Activated naive CD8-positive, alpha-beta T cell (primary cell): ENCODE data around the gene GPR148.
"Not testable (repeated sequence)": the region's sequence is repeated elsewhere in the genome, so short reads cannot be mapped to it uniquely, and the experiment has no call there.

Experiments used
- H3K27ac Mint-ChIP-seq: one replicate; pipeline ENCODE4 v1.8.0; 2021; ENCODE audit warnings: mixed read lengths
- H3K27me3 Mint-ChIP-seq: one replicate; pipeline ENCODE4 v1.8.0; 2021; ENCODE audit warnings: mixed read lengths
- H3K36me3 Mint-ChIP-seq: one replicate; pipeline ENCODE4 v1.8.0; 2021; ENCODE audit warnings: mixed read lengths
- H3K4me1 Mint-ChIP-seq: one replicate; pipeline ENCODE4 v1.8.0; 2021; ENCODE audit warnings: low read depth, mixed read lengths
- H3K4me3 Mint-ChIP-seq: one replicate; pipeline ENCODE4 v1.8.0; 2021; ENCODE audit warnings: mild to moderate bottlenecking, mixed read lengths
- H3K9me3 Mint-ChIP-seq: one replicate; pipeline ENCODE4 v1.8.0; 2021; ENCODE audit warnings: low read depth, mixed read lengths

GPR148 gene, protein sequence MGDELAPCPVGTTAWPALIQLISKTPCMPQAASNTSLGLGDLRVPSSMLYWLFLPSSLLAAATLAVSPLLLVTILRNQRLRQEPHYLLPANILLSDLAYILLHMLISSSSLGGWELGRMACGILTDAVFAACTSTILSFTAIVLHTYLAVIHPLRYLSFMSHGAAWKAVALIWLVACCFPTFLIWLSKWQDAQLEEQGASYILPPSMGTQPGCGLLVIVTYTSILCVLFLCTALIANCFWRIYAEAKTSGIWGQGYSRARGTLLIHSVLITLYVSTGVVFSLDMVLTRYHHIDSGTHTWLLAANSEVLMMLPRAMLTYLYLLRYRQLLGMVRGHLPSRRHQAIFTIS

GRCh38 chr2:130728549-130729316 is at the start of gene GPR148:
GPR148 (plus strand) TSS chr2:130729070; CDS start chr2:130729152, 82 bp downstream.
- Mint-ChIP-seq H3K9me3 (no peaks in the 10 kb centered on the region), H3K27ac (no peak within 1 kb of the TSS)

DNA sequence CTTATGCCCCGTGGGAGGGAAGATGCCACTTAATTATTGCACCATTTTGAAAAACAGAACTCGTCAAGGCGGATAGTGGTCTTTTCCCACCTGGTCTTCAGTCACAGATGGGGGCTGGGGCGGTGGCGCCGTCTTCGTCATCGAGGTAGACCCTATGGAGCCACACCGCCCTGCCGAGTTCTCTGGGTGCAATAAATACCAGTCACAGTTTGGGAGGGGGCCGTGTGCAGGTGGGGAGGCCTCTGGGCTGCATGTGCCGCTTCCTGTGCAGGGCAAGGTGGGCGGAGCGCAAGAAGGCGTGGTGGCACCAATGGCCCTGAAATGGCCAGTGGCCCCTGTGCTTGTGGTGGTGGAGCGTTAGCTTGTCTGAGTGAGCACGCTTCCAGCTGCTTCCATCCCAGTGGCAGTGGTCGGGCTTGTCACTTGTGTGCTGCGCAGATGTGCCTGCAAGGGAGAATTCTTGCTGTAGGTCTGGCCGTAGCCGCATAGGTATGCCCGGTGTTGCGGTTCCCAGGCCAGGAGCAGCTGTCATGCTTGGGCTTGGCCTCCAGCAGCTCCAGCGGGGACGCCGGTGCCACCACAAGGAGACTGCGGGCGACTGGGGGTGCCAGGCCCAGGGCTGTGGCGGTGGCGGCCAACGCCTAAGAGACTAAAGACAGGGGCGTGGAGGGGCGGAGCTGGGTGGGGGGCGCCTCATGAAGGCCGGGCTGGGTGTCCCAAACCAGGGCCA is 36.7 kb upstream of the GPR148 start:
- H3K27me3 Mint-ChIP-seq, H3K4me1 Mint-ChIP-seq, H3K9me3 Mint-ChIP-seq, H3K36me3 Mint-ChIP-seq, H3K4me3 Mint-ChIP-seq, H3K27ac Mint-ChIP-seq: not testable (repeated sequence)

More at GRCh38 chr2:130728549-130729316, at the start of gene GPR148:
- Mint-ChIP-seq H3K4me1 (peaks cover 10% of the 10 kb centered on the region), H3K36me3 (no peaks in the 10 kb centered on the region), H3K4me3 (peak within 1 kb of the TSS; percentile 83), H3K27me3 (no peaks in the 10 kb centered on the region)

GRCh38 chr2:130693474-130693873 is 35.4 kb upstream of the GPR148 start:
- H3K4me1 Mint-ChIP-seq, H3K27me3 Mint-ChIP-seq, H3K27ac Mint-ChIP-seq, H3K36me3 Mint-ChIP-seq, H3K9me3 Mint-ChIP-seq, H3K4me3 Mint-ChIP-seq: not testable (repeated sequence)

DNA sequence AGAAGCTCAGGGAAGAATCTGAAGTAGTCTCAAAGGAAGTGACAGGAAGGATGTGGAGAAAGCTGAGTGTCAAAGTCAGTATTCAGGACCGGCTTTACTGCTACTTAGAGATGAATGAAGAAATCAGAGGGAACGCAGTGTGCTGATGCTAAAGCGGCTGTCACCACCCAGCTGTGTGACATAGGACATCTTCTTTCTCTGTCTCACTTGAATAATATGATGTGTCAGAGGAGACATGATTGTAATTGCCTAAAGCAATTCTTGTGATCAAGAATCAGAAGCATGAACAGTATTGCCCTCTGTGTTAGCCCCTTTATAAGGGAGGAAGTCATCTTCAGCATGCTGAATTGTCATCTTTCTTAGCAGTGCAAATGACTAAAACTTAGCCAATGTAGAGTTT is 25.6 kb upstream of the GPR148 start:
- not testable (repeated sequence) for H3K27ac Mint-ChIP-seq, H3K27me3 Mint-ChIP-seq, H3K36me3 Mint-ChIP-seq, H3K4me3 Mint-ChIP-seq, H3K4me1 Mint-ChIP-seq, H3K9me3 Mint-ChIP-seq

DNA sequence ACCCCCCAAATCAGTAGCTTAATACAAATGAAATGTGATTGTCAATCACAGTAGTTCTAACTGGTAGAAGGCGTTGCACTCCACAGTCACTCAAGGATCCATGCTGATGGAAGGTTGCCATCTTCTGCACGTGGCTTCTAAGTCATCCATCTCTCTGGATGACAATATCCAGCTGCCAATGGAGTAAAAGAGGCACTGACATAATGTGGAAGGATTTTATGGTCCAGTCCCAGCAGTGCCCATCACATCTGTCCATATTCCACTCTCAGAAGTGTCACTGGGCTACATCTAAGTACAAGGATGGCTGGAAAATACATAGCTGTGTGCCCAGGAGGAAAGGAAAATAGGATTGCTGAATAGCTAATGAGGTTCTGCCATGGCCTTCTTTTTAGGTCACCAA is 14.1 kb upstream of the GPR148 start:
- H3K36me3 Mint-ChIP-seq, H3K27ac Mint-ChIP-seq, H3K4me3 Mint-ChIP-seq, H3K4me1 Mint-ChIP-seq, H3K9me3 Mint-ChIP-seq, H3K27me3 Mint-ChIP-seq: not testable (repeated sequence)

DNA sequence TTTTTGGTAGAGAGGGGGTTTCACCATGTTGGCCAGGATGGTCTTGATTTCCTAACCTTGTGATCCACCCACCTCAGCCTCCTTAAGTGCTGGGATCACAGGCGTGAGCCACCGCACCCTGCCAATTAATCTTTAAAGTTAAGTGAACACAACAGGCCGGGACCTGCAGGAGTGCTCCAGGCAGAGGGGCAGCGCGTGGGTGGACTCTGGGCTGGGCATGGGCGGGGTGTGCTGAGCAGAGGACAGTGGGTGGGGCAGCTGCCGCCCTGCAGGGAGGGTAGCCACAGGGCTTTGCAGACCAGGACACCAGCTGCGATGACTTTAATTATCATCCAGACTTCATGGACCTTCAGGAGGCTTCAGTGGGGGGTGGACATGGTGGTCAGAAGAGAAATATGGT is 8.8 kb upstream of the GPR148 start:
- H3K9me3 Mint-ChIP-seq, result no peaks in the 10 kb centered on the region
- H3K36me3 Mint-ChIP-seq, result no peaks in the 10 kb centered on the region
- H3K27me3 Mint-ChIP-seq, result peaks cover 5% of the 10 kb centered on the region
- H3K4me3 Mint-ChIP-seq, result no peak overlapping the region
- H3K27ac Mint-ChIP-seq, result no peak overlapping the region
- H3K4me1 Mint-ChIP-seq, result no peaks in the 10 kb centered on the region

- Mint-ChIP-seq H3K4me3 (no peak overlapping the region), H3K36me3 (no peaks in the 10 kb centered on the region), H3K4me1 (no peaks in the 10 kb centered on the region), H3K9me3 (no peaks in the 10 kb centered on the region), H3K27me3 (peaks cover 5% of the 10 kb centered on the region), H3K27ac (no peak overlapping the region)
Measured at GRCh38 chr2:130720528-130720927, 8.3 kb upstream of the GPR148 start.

DNA sequence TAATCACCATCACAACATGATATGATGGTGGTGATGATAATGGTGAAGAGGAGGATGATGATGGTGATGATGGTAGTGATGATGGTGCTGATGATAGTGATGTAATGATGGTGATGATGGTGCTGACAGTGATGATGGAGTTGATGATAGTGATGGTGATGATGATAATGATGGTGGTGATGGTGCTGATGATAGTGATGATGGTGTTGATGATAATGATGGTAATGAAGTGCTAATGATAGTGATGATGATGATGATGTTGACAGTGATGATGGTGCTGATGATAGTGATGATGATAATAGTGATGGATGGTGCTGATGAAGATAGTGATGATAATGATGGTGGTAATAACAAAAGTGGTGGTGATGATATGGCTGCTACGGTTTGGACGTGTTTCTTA is 4.4 kb upstream of the GPR148 start:
- Mint-ChIP-seq H3K27ac (no peak overlapping the region), H3K9me3 (no peaks in the 10 kb centered on the region), H3K36me3 (no peaks in the 10 kb centered on the region), H3K27me3 (peaks cover 5% of the 10 kb centered on the region), H3K4me1 (peaks cover 9% of the 10 kb centered on the region), H3K4me3 (no peak overlapping the region)

DNA sequence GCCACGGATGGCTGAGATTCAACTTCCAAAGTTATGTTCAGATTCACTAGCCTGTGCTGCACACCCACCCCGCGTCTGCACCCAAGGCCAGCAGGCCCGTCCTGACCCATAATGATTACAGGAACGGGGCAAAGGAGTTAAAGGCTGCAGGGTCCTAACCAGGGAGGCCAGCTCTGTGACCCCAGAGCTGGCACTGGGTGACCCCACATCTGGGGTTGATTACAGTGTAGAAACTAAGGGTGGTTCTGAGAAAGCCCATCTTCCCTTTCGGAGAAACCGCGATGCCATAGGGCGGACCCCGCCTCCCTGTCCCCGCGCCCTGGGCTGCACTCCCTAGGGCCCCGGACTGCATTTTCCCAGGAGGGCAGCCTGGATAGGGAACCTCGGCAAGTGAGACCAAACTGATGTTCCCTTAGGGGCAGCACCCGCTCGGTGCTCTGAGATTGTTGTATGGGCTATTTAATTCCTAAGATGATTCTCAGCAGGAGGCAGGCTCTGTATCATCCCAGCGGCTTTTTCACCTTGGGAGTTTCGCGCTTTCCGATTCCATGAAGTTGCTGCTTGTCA is 2.2 kb upstream of the GPR148 start:
- Mint-ChIP-seq H3K27ac (peak overlapping the region; percentile 76), H3K4me1 (peaks cover 10% of the 10 kb centered on the region), H3K27me3 (no peaks in the 10 kb centered on the region), H3K36me3 (no peaks in the 10 kb centered on the region), H3K4me3 (peak overlapping the region; percentile 83), H3K9me3 (no peaks in the 10 kb centered on the region)

- peak overlapping the region; percentile 83 for H3K4me3 Mint-ChIP-seq
- H3K36me3 Mint-ChIP-seq, result no peaks in the 10 kb centered on the region
- H3K9me3 Mint-ChIP-seq, result no peaks in the 10 kb centered on the region
- H3K27me3 Mint-ChIP-seq, result no peaks in the 10 kb centered on the region
- H3K27ac Mint-ChIP-seq, result peak overlapping the region; percentile 76
- peaks cover 10% of the 10 kb centered on the region for H3K4me1 Mint-ChIP-seq
Measured at GRCh38 chr2:130727286-130727924, 1.5 kb upstream of the GPR148 start.

DNA sequence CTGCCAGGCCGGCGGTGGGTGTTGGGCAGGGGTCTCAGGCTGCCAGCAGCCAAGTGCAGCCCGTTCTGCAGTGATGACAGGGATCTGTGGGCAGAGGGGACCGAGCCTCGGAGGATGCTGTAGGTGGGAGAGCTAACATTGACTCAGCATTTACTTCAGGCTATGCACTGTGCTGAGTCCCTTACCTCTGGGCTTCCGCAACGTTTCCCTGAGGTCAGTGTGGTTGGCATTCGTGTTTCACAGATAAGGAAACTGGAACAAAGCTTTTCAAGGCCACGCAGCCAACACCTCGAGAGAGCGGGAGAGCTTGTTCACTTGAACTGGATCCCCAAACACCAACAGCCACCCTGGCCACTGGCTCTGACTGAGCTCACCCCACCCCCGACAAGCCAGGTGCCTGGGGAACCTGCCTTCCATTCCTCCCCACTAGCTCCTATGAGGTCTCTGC is 839 bp upstream of the GPR148 start:
- H3K9me3 Mint-ChIP-seq, result no peaks in the 10 kb centered on the region
- H3K27ac Mint-ChIP-seq, result no peak overlapping the region
- H3K4me1 Mint-ChIP-seq, result peaks cover 10% of the 10 kb centered on the region
- H3K27me3 Mint-ChIP-seq, result no peaks in the 10 kb centered on the region
- H3K4me3 Mint-ChIP-seq, result peak overlapping the region; percentile 83
- H3K36me3 Mint-ChIP-seq, result no peaks in the 10 kb centered on the region

DNA sequence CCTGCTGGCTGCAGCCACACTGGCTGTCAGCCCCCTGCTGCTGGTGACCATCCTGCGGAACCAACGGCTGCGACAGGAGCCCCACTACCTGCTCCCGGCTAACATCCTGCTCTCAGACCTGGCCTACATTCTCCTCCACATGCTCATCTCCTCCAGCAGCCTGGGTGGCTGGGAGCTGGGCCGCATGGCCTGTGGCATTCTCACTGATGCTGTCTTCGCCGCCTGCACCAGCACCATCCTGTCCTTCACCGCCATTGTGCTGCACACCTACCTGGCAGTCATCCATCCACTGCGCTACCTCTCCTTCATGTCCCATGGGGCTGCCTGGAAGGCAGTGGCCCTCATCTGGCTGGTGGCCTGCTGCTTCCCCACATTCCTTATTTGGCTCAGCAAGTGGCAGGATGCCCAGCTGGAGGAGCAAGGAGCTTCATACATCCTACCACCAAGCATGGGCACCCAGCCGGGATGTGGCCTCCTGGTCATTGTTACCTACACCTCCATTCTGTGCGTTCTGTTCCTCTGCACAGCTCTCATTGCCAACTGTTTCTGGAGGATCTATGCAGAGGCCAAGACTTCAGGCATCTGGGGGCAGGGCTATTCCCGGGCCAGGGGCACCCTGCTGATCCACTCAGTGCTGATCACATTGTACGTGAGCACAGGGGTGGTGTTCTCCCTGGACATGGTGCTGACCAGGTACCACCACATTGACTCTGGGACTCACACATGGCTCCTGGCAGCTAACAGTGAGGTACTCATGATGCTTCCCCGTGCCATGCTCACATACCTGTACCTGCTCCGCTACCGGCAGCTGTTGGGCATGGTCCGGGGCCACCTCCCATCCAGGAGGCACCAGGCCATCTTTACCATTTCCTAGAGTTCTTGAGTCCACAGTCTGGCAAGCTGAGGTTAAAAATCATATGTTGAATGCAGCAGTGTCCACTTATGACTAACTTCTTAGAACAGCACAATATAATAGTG is 741 bp downstream of the GPR148 start:
- Mint-ChIP-seq H3K36me3 (no peaks in the 10 kb centered on the region), H3K27ac (no peak overlapping the region), H3K4me3 (peak overlapping the region; percentile 8), H3K4me1 (peaks cover 10% of the 10 kb centered on the region), H3K27me3 (no peaks in the 10 kb centered on the region), H3K9me3 (no peaks in the 10 kb centered on the region)

GRCh38 chr2:130732257-130732656 is 3.4 kb downstream of the GPR148 start:
- not testable (repeated sequence) for H3K9me3 Mint-ChIP-seq, H3K27ac Mint-ChIP-seq, H3K27me3 Mint-ChIP-seq, H3K36me3 Mint-ChIP-seq, H3K4me1 Mint-ChIP-seq, H3K4me3 Mint-ChIP-seq

- no peaks in the 10 kb centered on the region for H3K9me3 Mint-ChIP-seq
- no peak overlapping the region for H3K27ac Mint-ChIP-seq
- peaks cover 2% of the 10 kb centered on the region for H3K27me3 Mint-ChIP-seq
- no peaks in the 10 kb centered on the region for H3K36me3 Mint-ChIP-seq
- no peaks in the 10 kb centered on the region for H3K4me1 Mint-ChIP-seq
- no peak overlapping the region for H3K4me3 Mint-ChIP-seq
Measured at GRCh38 chr2:130735200-130735599, 6.3 kb downstream of the GPR148 start.
